GF-D8 (cell line): ENCODE results near the gene LNPEP.
"Not testable (repeated sequence)": the region's sequence is repeated elsewhere in the genome, so short reads cannot be mapped to it uniquely, and the experiment has no call there.

Experiments used
- DNase-seq: peaks from one replicate; lab custom pipeline; 2025; lab: John Stamatoyannopoulos, UW

The LNPEP gene

DNA sequence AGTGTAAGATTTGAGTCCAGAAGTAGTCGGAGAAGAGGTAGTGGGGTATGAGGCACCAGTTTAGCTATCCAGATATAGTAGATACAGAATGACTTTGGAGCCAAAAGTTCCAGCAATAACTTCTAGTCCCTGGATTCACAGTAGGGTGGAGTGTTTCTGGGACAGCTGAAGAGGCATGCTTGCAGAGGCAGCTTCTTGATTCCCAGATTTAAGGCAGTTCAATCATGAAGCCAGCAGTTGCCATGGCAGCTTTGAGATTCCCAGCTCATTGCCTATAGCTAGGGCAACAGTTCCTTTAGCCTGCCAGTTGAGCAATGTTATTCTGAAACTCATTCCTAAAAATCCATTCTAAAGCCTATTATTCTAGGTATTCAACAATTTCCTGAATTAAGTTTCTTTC is 127.4 kb downstream of the LNPEP start:
- no peak for DNase-seq

DNA sequence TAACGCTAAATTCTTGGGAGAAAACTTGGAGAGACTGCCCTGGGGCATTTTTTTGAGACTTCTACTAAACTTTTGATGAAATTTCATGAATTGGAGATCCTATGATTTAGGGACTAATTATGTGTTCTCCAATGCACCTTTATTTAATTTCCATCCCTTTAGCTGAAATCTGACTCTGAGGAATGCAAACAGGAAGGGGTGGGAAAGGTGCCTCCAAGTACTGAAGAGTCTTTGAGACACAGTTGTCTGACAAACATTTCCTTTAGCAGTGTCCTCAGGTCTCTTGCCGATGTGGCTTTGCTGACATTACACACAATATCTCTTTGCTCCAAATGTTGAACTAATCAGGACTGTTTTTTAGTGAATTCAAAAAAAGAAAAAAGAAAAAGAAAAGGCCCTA is 129.6 kb downstream of the LNPEP start:
- no peak for DNase-seq

DNA sequence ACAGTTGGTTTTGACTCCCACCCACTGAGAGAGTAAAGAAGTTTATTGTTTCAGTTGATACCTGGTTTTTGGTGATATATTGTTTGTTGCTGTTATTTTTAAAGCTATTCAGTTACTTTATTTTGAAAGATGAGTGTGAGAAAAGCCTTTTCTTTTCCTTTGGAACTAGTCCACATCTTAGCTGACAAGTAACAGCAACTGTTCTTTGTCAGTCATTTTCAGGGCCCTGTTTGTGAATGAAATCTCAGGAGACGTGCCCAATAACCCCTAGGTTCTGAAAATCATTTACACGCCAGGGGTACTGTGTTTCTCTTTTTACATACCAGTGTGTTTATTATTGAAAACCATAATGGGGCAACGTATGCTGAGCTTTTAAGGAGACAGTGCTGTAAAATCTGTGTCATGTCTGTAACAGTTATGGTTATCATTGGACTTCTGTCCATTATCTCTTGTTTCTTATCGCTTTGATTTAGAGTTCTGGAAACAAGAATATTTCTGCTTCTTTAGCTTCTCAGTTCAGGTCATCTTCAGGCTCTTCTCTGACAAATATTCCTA is 131.5 kb downstream of the LNPEP start:
- DNase-seq = no peak

DNA sequence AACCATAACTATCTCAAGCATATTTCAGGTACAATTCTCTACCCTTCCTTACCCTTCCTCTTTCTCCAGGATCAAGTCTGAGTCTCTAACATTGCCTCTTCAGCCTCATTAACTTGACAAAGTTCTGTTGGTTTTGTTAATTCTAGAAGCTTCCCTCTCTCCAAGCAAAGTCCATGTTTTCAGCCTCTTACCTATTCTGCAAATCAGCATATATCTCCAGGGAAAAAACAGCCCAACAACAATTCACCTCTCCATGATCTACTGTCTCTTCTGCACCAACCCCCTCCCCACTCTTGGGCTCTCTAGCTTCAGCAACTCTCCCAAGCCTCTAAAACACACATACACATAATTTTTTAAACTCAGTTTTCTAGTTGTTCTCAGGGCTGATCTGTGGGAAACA is 134.4 kb downstream of the LNPEP start:
- no peak for DNase-seq

DNA sequence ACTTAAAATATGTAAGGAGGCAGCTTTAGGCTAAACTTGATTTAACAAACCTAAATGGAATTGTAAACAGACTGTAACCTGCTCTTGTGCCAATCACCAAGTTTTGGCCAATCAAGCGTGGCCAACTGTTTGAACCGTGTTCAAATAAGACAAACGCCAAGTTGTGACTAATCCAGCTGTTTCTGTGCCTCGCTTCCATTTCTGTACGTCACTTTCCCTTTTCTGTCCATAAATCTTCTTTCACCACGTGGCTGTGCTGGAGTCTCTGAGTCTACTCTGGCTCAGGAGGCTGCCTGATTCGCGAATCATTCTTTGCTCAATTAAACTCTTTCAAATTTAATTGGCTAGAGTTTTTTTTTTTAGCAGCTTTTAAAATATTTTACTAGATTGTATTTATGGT is 135.2 kb downstream of the LNPEP start:
- DNase-seq = no peak

DNA sequence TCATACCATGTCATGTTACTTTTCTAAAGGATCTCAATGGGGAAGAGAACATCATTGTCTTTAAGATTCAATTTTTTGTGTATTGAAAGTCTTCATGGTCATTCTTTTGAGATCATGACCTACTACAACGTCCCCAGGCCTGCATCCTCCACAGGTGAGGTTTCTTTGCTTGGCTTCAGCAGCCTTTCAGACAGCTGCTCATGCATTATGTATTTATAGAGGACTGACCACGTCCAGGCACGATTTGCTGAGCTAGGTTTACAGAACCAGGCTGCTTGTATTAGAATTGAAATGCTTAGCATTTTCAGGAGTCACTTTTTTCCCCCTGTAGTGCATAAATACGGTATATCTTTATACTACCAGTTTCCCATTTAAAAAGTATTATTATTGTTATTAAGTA is 136.1 kb downstream of the LNPEP start:
- DNase-seq = no peak

DNA sequence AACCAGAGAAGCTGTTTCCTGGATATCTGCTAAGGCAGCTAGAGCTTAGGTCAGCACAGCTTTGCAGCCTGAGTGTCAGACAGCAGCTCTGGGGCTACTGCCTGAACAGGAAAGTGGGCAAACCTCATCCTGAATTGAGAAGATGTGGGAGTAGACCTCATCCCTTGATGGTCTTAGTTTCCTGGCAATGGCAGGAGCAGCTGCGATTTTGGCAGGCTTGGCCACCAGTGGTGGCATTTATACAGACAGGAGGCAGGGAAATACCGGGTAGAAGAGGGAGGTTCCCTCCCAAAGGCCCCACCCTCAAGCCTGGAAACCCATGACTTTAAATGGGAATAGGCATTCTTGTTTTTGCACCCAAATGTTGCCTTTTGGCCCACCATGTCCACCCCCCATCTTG is 136.8 kb downstream of the LNPEP start:
- DNase-seq = no peak

DNA sequence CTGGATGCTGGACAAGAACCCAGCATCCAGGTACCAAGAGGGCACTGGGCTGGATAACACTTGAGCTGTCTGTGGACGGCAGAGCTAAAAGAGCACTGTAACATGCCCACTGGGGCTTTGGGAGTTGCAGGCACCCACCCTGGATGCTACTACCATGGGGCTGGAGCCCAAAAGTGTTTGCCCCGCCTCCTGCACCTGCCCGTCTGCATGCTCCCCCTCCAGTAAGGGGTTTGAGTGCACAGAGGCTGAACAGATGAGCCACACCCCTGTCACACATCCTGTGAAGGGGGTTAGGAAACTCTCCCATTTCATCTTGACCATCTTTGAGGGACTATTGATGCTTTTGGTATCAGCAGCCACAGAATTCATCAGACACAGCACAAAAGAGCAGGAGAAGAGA is 137.5 kb downstream of the LNPEP start:
- DNase-seq = no peak

DNA sequence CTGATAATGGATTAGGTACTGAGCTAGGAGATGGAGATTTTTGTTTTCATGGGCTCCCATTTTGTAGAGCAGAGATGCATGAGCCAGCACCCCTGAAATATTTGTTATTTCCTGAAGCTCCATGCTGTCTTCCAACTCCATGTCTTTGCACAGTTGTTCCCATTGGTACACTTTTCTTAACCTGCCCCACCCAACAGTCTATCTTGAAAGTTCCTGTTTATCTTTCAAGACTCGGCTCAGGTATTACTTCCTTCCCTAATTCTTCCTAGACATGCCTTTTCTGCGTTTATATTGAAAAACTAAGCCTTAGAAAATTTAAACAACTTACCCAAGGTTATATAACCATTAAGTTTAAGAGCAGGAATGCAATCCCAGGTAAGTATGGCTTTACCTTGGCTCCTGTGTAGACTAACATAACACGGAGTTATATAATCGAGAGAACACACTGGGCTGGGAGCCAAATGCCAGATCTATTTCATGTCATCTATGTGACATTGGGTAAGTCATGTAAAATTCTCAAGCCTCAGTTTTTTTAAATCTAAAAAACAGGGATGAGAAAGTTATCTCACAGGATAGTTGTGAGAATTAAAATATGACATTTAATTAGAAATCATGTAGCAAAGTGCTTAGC is 139.1 kb downstream of the LNPEP start:
- no peak for DNase-seq

DNA sequence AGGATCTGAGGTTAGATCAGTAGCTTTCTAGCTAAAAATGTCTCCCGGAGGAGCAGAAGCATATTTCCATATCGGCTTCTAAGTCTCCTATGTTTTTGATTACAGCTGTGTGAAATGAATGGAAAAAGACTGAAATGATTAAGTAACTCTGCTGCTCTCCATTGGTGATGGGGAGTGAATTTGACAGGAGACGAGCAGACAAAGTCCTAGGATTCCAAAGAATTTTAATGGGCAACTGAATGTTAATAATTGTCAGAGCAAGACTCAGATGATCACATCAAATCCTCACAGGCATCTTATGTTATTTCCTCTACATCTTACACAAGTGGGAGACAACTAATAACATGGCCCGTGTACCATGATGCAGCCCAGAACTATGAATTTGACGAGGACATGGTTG is 139.8 kb downstream of the LNPEP start:
- no peak for DNase-seq

DNA sequence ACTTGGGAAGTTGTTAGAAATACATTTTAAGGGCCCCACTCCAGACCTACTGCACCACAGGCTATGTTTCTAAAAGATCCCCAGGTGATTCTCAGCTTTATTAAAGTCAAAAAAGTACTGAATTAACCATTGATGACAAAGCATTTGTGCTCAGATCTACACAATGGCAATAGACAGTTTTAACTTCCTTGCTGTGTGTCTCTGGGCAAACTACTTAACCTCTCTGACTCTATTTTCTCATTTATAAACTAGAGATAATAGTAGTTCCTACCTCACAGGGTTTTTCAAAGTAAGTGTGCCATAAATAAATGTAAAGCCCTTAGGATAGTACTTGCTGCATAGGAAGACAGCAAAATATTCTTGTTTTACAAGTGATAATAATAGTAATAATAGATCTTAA is 140.2 kb downstream of the LNPEP start:
- DNase-seq = no peak

DNA sequence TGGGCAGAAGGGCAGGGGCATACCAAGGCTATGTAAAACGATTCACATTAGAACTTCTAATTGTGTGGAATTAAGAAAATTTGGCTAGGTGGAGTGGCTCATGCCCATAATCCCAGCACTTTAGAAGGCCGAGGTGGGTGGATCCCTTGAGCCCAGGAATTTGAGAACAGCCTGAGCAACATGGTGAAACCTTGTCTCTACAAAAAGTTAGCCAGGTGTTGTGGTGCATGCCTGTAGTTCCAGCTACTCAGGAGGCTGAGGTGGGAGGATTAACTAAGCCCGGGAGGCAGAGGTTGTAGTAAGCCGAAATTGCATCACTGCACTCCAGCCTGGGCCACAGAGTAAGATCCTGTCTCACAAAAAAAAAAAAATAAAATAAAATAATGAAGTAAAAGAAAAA is 141.4 kb downstream of the LNPEP start:
- DNase-seq = no peak

DNA sequence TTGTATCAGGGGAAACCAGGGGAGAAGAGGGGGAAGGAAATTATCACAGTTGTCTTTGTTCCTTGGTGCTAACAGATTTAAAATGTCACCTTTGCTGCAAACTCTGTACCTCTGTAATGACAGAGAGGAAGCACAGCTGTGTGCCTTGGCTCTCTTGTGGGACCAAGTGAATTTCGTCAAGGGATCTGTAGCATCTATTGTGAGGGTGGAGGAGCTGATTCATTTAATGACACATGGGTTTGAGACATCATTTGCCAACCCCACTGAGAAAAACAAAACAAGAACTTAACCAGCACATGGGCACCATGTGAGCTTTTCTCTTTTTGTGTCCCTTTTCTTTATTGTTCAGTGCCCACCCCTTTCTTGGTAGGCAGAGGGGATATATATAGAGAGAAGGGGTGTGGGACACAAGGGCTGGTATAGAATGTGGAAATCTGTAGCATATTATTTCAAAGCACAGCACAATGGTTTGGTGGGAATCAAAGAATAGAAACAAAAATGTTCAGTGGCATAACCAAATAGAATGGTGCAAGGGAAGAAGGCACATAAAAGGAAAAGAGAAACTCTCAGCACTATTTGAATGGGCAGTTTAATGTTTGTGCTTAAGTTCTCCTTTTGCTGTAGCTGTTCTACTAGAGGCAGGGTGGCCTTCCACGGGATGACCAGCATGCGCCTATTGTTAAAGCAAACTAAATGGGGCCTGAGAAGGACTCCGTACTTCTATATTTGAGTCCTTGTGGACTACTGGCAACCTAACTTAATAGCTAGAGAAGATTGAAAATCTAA is 143.3 kb downstream of the LNPEP start:
- DNase-seq = no peak

DNA sequence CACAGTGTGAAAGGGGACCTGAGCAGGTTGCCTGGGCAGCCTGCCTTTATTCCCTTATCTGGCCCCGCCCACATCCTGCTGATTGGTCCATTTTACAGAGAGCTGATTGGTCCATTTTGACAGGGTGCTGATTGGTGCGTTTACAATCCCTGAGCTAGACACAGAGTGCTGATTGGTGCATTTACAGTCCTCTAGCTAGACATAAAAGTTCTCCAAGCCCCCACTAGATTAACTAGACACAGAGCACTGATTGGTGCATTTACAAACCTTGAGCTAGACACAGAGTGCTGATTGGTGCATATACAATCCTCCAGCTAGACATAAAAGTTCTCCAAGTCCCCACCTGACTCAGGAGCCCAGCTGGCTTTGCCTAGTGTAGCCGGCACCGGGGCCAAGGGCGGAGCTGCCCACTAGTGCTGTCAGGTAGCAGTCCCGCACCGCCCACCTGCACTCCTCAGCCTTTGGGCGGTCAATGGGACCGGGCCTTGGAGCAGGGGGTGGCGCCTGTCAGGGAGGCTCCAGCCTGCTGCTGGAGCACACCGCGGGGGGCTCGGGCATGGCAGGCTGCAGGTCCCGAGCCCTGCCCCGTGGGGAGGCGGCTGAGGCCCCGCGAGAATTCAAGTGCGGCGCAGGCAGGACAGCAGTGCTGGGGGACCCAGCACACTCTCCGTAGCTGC is 149.0 kb downstream of the LNPEP start:
- DNase-seq = not testable (repeated sequence)

DNA sequence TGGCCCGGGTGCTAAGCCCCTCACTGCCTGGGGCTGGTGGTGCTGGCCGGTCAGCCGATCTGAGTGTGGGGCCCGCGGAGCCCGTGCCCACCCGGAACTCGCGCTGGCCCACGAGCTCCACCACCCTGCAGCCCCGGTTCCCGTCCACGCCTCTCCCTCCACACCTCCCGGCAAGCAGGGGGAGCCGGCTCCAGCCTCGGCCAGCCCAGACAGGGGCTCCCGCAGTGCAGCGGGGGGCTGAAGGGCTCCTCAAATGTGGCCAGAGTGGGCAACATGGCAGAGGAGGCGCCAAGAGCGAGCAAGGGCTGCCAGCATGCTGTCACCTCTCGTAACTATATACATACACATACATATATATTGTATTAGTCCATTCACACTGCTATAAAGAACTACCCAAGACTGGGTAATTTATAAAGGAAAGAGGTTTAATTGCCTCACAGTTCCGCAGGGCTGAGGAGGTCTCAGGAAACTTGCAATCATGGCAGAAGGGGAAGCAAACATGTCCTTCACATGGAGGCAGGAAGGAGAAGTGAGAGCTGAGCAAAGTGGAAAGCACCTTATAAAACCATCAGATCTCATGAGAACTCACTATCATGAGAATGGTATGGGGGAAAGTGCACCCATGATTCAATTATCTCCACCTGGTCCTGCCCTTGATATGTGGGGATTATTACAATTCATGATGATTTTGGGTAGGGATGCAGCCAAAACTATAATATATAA is 149.7 kb downstream of the LNPEP start:
- DNase-seq = no peak
